GM19395 (cell line): ENCODE data around the gene IKZF3.
"Not testable (repeated sequence)": the region's sequence is repeated elsewhere in the genome, so short reads cannot be mapped to it uniquely, and the experiment has no call there.

Source experiments
- ATAC-seq: cut with Tn5 transposase; IDR thresholded peaks from one replicate; pipeline ENCODE4 v1.9.1; 2021; ENCODE audit warnings: mild to moderate bottlenecking, moderate library complexity; ENCODE audit not compliant: unreplicated experiment

The IKZF3 gene

GRCh38 chr17:39722104-39722503, 142.0 kb downstream of the IKZF3 start:
- no peak for ATAC-seq

GRCh38 chr17:39719563-39720355, 144.4 kb downstream of the IKZF3 start:
- no peak for ATAC-seq

- ATAC-seq: no peak
Observed at GRCh38 chr17:39717660-39718059, 146.5 kb downstream of the IKZF3 start.

- ATAC-seq: no peak
Observed at GRCh38 chr17:39716879-39717536, 147.1 kb downstream of the IKZF3 start.

GRCh38 chr17:39716073-39716818, 147.9 kb downstream of the IKZF3 start:
- no peak for ATAC-seq

GRCh38 chr17:39715375-39716072, 148.6 kb downstream of the IKZF3 start:
- no peak for ATAC-seq

GRCh38 chr17:39714234-39714633, 149.9 kb downstream of the IKZF3 start:
- no peak for ATAC-seq

- ATAC-seq: no peak
Observed at GRCh38 chr17:39711851-39712250, 152.3 kb downstream of the IKZF3 start.

- ATAC-seq: not testable (repeated sequence)
Observed at GRCh38 chr17:39711071-39711470, 153.0 kb downstream of the IKZF3 start.

GRCh38 chr17:39709998-39710964, 153.8 kb downstream of the IKZF3 start:
- no peak for ATAC-seq

- no peak for ATAC-seq
Observed at GRCh38 chr17:39709319-39709997, 154.7 kb downstream of the IKZF3 start.
